GM20431 (cell line): ENCODE results near the gene GPR137.

Experiments used
- in situ Hi-C: fragments of 300-500 bp; cut with MseI, MboI; formaldehyde crosslinking; loops from one replicate; pipeline ENCODE4 v1.15.0; 2020; ENCODE audit warnings: low sequenced_read_pairs; ENCODE audit not compliant: unreplicated experiment

GPR137 gene

GRCh38 chr11:64248578-64248977, 37.1 kb upstream of the GPR137 start:
- in situ Hi-C loops, result no loop called here

- in situ Hi-C loops, result no loop called here
Observed at GRCh38 chr11:64249038-64249437, 36.6 kb upstream of the GPR137 start.

- in situ Hi-C loops, result no loop called here
Observed at GRCh38 chr11:64249563-64250414, 35.9 kb upstream of the GPR137 start.

- in situ Hi-C loops, result no loop called here
Observed at GRCh38 chr11:64250415-64251015, 35.1 kb upstream of the GPR137 start.

- in situ Hi-C loops, result no loop called here
Observed at GRCh38 chr11:64251016-64251752, 34.5 kb upstream of the GPR137 start, which contains the start of gene PLCB3. Gene PLCB3, plus strand, starts transcription at chr11:64251530. Its CDS starts 120 bp downstream, at chr11:64251650.

- in situ Hi-C loops, result no loop called here
Observed at GRCh38 chr11:64251753-64252002, 34.0 kb upstream of the GPR137 start.

- in situ Hi-C loops, result no loop called here
Observed at GRCh38 chr11:64252003-64252872, 33.4 kb upstream of the GPR137 start.

- in situ Hi-C loops, result no loop called here
Observed at GRCh38 chr11:64253043-64253442, 32.6 kb upstream of the GPR137 start.

- in situ Hi-C loops, result no loop called here
Observed at GRCh38 chr11:64253481-64253880, 32.2 kb upstream of the GPR137 start.

GRCh38 chr11:64254326-64254725, 31.3 kb upstream of the GPR137 start:
- in situ Hi-C loops, result no loop called here

GRCh38 chr11:64255135-64256128, 30.2 kb upstream of the GPR137 start:
- in situ Hi-C loops, result no loop called here

GRCh38 chr11:64256300-64256699, 29.3 kb upstream of the GPR137 start:
- in situ Hi-C loops, result no loop called here

GRCh38 chr11:64258356-64258755, 27.3 kb upstream of the GPR137 start:
- in situ Hi-C loops, result no loop called here

GRCh38 chr11:64258946-64259532, 26.6 kb upstream of the GPR137 start:
- in situ Hi-C loops, result no loop called here

- in situ Hi-C loops, result no loop called here
Observed at GRCh38 chr11:64259533-64260067, 26.0 kb upstream of the GPR137 start.

- in situ Hi-C loops, result no loop called here
Observed at GRCh38 chr11:64260147-64260708, 25.4 kb upstream of the GPR137 start.

GRCh38 chr11:64261556-64262080, 24.0 kb upstream of the GPR137 start:
- in situ Hi-C loops, result no loop called here
